Hepatocyte (in vitro differentiated cells): ENCODE results near the gene BID.

Source experiments
- CTCF ChIP-seq: fragments of 200-600 bp; sonication (generic); IDR thresholded peaks from 2 replicates; pipeline ENCODE4 v1.5.1; 2016; ENCODE audit warnings: antibody characterized with exemption, mild to moderate bottlenecking; ENCODE audit not compliant: poor library complexity
- EZH2 ChIP-seq: fragments of 200-600 bp; sonication (generic); IDR thresholded peaks from 2 replicates; pipeline ENCODE4 v1.6.1; 2016; ENCODE audit warnings: antibody characterized with exemption, mild to moderate bottlenecking, borderline replicate concordance
- EZH2phosphoT487 ChIP-seq: fragments of 200-600 bp; sonication (generic); IDR thresholded peaks from one replicate; pipeline ENCODE4 v1.6.1; 2018; ENCODE audit warnings: antibody characterized with exemption, mild to moderate bottlenecking, low read depth, moderate library complexity; ENCODE audit not compliant: unreplicated experiment, severe bottlenecking

DNA sequence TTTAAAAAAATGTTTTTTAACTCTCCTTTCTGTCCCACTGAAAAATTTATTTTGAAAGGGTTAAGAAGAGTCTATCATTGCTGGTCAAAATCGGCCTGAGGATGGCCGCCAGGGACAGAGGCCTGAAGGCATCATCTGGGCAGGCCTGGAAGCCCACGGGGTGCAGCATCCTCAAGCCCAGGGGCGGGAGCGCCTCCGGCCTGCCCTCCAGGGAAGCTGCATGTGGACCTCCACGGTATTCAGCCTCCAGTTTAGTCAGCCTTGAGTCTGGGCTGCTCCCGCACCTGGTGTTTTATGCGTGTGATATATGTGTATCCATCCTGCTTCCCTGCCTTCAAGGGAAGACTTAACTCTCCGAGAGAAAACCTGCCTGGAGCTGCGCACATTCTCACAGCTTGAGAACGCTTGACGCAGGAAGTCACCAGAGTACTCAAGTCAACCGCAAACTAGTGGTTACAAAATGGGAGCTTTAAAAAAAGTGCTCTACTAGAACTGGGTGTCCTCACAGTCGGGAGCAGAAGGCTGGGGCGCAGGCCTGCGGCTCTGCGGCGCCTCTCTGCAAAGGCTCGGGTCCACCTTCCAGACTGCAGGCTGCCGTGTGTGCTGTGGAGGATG is 13.6 kb upstream of the BID start:
- TF ChIP-seq CTCF (no peak), EZH2phosphoT487 (no peak), EZH2 (no peak)
